Prostate gland (tissue), 2 donors: Measurements from ENCODE around the gene DMD.

ENCODE experiments used
- CTCF ChIP-seq, 4 experiments: fragments of 200-600 bp in 2 of 4; fragments of 450-650 bp in 2 of 4; sonication (generic) in 2 of 4; IDR thresholded peaks; 1 replicate in 3 of 4; 2 replicates in 1 of 4; pipeline ENCODE4 v1.5.1; 2016 to 2019; ENCODE audit warnings: antibody characterized with exemption in 4 of 4, mild to moderate bottlenecking in 2 of 4, moderate library complexity in 2 of 4
- POLR2A ChIP-seq: fragments of 450-650 bp; IDR thresholded peaks from one replicate; pipeline ENCODE4 v1.6.1; 2016; ENCODE audit warnings: antibody characterized with exemption, mild to moderate bottlenecking

GRCh38 chrX:32842053-32842452, 369.3 kb downstream of the DMD start:
- TF ChIP-seq CTCF (IDR thresholded peaks at IDR 0.05) (no peak), POLR2A (no peak)
